Astrocyte of the cerebellum (primary cell): ENCODE measurements around the gene ERCC3.
A peak's percentile ranks its signal among the peaks of the same experiment; 100 is the strongest.
"Not testable (repeated sequence)": the region's sequence is repeated elsewhere in the genome, so short reads cannot be mapped to it uniquely, and the experiment has no call there.

Experiments used
- DNase-seq: peaks from one replicate; pipeline ENCODE4 v3.0.0-alpha.2; 2011; ENCODE audit warnings: low read depth
- H3K4me3 ChIP-seq: 2 replicates; pipeline ENCODE4 v1.5.1; 2011; ENCODE audit warnings: mild to moderate bottlenecking, low read depth, low read length, moderate library complexity
- CTCF ChIP-seq: IDR thresholded peaks from 2 replicates; pipeline ENCODE4 v1.5.1; 2012; ENCODE audit warnings: low read length, low read depth, moderate library complexity, mild to moderate bottlenecking; ENCODE audit errors: missing control alignments
- in situ Hi-C: cut with HindIII; loops from 2 replicates; pipeline ENCODE4 v1.10.0; 2017; ENCODE audit warnings: low sequenced_read_pairs

The ERCC3 gene

GRCh38 chr2:127231130-127231865 lies 62.6 kb downstream of the ERCC3 start:
- DNase-seq = no peak
- in situ Hi-C loops = no loop called here
- H3K4me3 ChIP-seq = no peak overlapping the region
- TF ChIP-seq CTCF = no peak

- in situ Hi-C loops = no loop called here
- TF ChIP-seq CTCF = no peak
- no peak overlapping the region for H3K4me3 ChIP-seq
- DNase-seq = no peak
Measured at GRCh38 chr2:127229555-127229954, 64.4 kb downstream of the ERCC3 start.

GRCh38 chr2:127228102-127228501 lies 65.8 kb downstream of the ERCC3 start:
- in situ Hi-C loops = no loop called here
- no peak for DNase-seq
- H3K4me3 ChIP-seq = no peak overlapping the region
- TF ChIP-seq CTCF = no peak

- DNase-seq, in situ Hi-C loops, H3K4me3 ChIP-seq: not testable (repeated sequence)
Measured at GRCh38 chr2:127227264-127227660, 66.7 kb downstream of the ERCC3 start.

GRCh38 chr2:127226520-127227263 lies 67.3 kb downstream of the ERCC3 start:
- peak; percentile 62 for DNase-seq
- in situ Hi-C loops = no loop called here
- no peak overlapping the region for H3K4me3 ChIP-seq
- TF ChIP-seq CTCF = no peak

GRCh38 chr2:127226132-127226519 lies 67.8 kb downstream of the ERCC3 start:
- no peak for TF ChIP-seq CTCF
- in situ Hi-C loops = no loop called here
- no peak for DNase-seq
- no peak overlapping the region for H3K4me3 ChIP-seq
